H9 (cell line): ENCODE data around the gene SETBP1. TPM values are rescaled to one million over a fixed set of nuclear protein-coding genes. Genes with fewer than 3 reads are reported as not detected.

Experiments used
- DNase-seq: peaks from one replicate; pipeline ENCODE4 v3.0.0-alpha.2; 2017
- H2AFZ ChIP-seq: one replicate; pipeline ENCODE4 v1.6.1; 2013; ENCODE audit warnings: mild to moderate bottlenecking, low read length, control low read depth, moderate library complexity
- H2AK5ac ChIP-seq: 2 replicates; pipeline ENCODE4 v1.6.1; 2013; ENCODE audit warnings: low read length, control low read depth, mixed read lengths; ENCODE audit not compliant: insufficient read length
- H2BK120ac ChIP-seq: one replicate; pipeline ENCODE4 v1.6.1; 2013; ENCODE audit warnings: low read depth, mild to moderate bottlenecking, low read length, control low read depth, inconsistent platforms; ENCODE audit not compliant: poor library complexity, severe bottlenecking
- H2BK12ac ChIP-seq: 2 replicates; pipeline ENCODE4 v1.6.1; 2013; ENCODE audit warnings: low read length, control low read depth, mixed read lengths, low read depth; ENCODE audit not compliant: insufficient read length
- H2BK15ac ChIP-seq: 2 replicates; pipeline ENCODE4 v1.6.1; 2013; ENCODE audit warnings: low read depth, low read length, control low read depth
- H2BK20ac ChIP-seq: one replicate; pipeline ENCODE4 v1.6.1; 2013; ENCODE audit warnings: low read depth, mild to moderate bottlenecking, low read length, control low read depth, inconsistent platforms; ENCODE audit not compliant: poor library complexity, severe bottlenecking
- H2BK5ac ChIP-seq: 2 replicates; pipeline ENCODE4 v1.6.1; 2013; ENCODE audit warnings: low read length, control low read depth, mixed read lengths; ENCODE audit not compliant: insufficient read length
- H3K14ac ChIP-seq: 2 replicates; pipeline ENCODE4 v1.6.1; 2013; ENCODE audit warnings: low read length, control low read depth; ENCODE audit not compliant: insufficient read depth
- H3K18ac ChIP-seq: 2 replicates; pipeline ENCODE4 v1.6.1; 2013; ENCODE audit warnings: low read depth, mild to moderate bottlenecking, mixed read lengths, low read length, control low read depth; ENCODE audit not compliant: insufficient read length
- H3K23ac ChIP-seq: 2 replicates; pipeline ENCODE4 v1.6.1; 2013; ENCODE audit warnings: low read length, control low read depth, mixed read lengths, low read depth; ENCODE audit not compliant: insufficient read length
- H3K23me2 ChIP-seq: 2 replicates; pipeline ENCODE4 v1.6.1; 2013; ENCODE audit warnings: low read depth, mild to moderate bottlenecking, mixed read lengths, low read length, control low read depth; ENCODE audit not compliant: insufficient read length, poor library complexity, severe bottlenecking
- H3K27ac ChIP-seq: 2 replicates; pipeline ENCODE4 v1.5.1; 2013; ENCODE audit warnings: low read length, control low read depth, mixed read lengths, low read depth; ENCODE audit not compliant: insufficient read length
- H3K27me3 ChIP-seq: 2 replicates; pipeline ENCODE4 v1.6.1; 2013; ENCODE audit warnings: low read length, control low read depth, inconsistent platforms; ENCODE audit not compliant: insufficient read depth
- H3K4ac ChIP-seq: 2 replicates; pipeline ENCODE4 v1.6.1; 2013; ENCODE audit warnings: low read depth, mild to moderate bottlenecking, control low read depth, inconsistent platforms, low read length, moderate library complexity
- H3K4me1 ChIP-seq: 2 replicates; pipeline ENCODE4 v1.6.1; 2013; ENCODE audit warnings: low read length, control low read depth, inconsistent platforms; ENCODE audit not compliant: insufficient read depth
- H3K4me2 ChIP-seq: 2 replicates; pipeline ENCODE4 v1.6.1; 2013; ENCODE audit warnings: low read length, control low read depth, mixed read lengths; ENCODE audit not compliant: insufficient read length, insufficient read depth
- H3K56ac ChIP-seq: 2 replicates; pipeline ENCODE4 v1.6.1; 2013; ENCODE audit warnings: low read depth, mild to moderate bottlenecking, mixed read lengths, low read length, control low read depth; ENCODE audit not compliant: insufficient read length
- H3K79me1 ChIP-seq: 2 replicates; pipeline ENCODE4 v1.6.1; 2013; ENCODE audit warnings: low read depth, mild to moderate bottlenecking, moderate library complexity, low read length, control low read depth, inconsistent platforms; ENCODE audit not compliant: insufficient read depth, poor library complexity, severe bottlenecking
- H3K79me2 ChIP-seq: 2 replicates; pipeline ENCODE4 v1.6.1; 2013; ENCODE audit warnings: low read length, control low read depth, inconsistent platforms; ENCODE audit not compliant: insufficient read depth
- H3K9ac ChIP-seq: 2 replicates; pipeline ENCODE4 v1.6.1; 2013; ENCODE audit warnings: low read length, control low read depth, mixed read lengths; ENCODE audit not compliant: insufficient read length; ENCODE audit errors: extremely low read depth
- H3K9me3 ChIP-seq: one replicate; pipeline ENCODE4 v1.6.1; 2013; ENCODE audit warnings: low read depth, low read length, inconsistent platforms; ENCODE audit not compliant: control insufficient read depth
- H3T11ph ChIP-seq: one replicate; pipeline ENCODE4 v1.6.1; 2013; ENCODE audit warnings: mild to moderate bottlenecking, low read length, control low read depth, inconsistent platforms
- H4K20me1 ChIP-seq: one replicate; pipeline ENCODE4 v1.6.1; 2013; ENCODE audit not compliant: control insufficient read depth, insufficient read length, insufficient read depth
- H4K5ac ChIP-seq: 2 replicates; pipeline ENCODE4 v1.6.1; 2013; ENCODE audit warnings: low read depth, mild to moderate bottlenecking, mixed read lengths, low read length, control low read depth; ENCODE audit not compliant: insufficient read length
- H4K8ac ChIP-seq: replicated peaks from 2 replicates; pipeline ENCODE4 v1.6.1; 2013; ENCODE audit warnings: low read length, control low read depth, mixed read lengths, low read depth; ENCODE audit not compliant: insufficient read length
- H4K91ac ChIP-seq: 2 replicates; pipeline ENCODE4 v1.6.1; 2013; ENCODE audit warnings: low read depth, mild to moderate bottlenecking, moderate library complexity, mixed read lengths, low read length, control low read depth; ENCODE audit not compliant: insufficient read length
- H3K27ac Mint-ChIP-seq, 3 experiments: 2 replicates in 2 of 3; 3 replicates in 1 of 3; pipeline ENCODE4 v1.8.0; 2020 to 2021; ENCODE audit warnings: mixed read lengths in 3 of 3, mild to moderate bottlenecking in 1 of 3, moderate library complexity in 1 of 3
- H3K27me3 Mint-ChIP-seq: 2 replicates; pipeline ENCODE4 v1.8.0; 2021; ENCODE audit warnings: low read depth, mild to moderate bottlenecking, moderate library complexity, mixed read lengths
- H3K36me3 Mint-ChIP-seq, 3 experiments: 2 replicates in 2 of 3; 3 replicates in 1 of 3; pipeline ENCODE4 v1.8.0; 2020 to 2021; ENCODE audit warnings: low read depth in 3 of 3, mixed read lengths in 3 of 3; ENCODE audit not compliant: insufficient read depth in 1 of 3
- H3K4me1 Mint-ChIP-seq, 2 experiments: 2 replicates each; pipeline ENCODE4 v1.8.0; 2020; ENCODE audit warnings: mixed read lengths in 2 of 2
- H3K4me3 Mint-ChIP-seq, 2 experiments: 2 replicates in 1 of 2; 3 replicates in 1 of 2; pipeline ENCODE4 v1.8.0; 2020 to 2021; ENCODE audit warnings: mild to moderate bottlenecking in 2 of 2, mixed read lengths in 2 of 2, moderate library complexity in 1 of 2
- H3K9me3 Mint-ChIP-seq, 2 experiments: 2 replicates in 1 of 2; 3 replicates in 1 of 2; pipeline ENCODE4 v1.8.0; 2020; ENCODE audit warnings: mild to moderate bottlenecking in 2 of 2, mixed read lengths in 2 of 2, moderate library complexity in 1 of 2
- CTCF ChIP-seq: fragments of 200-600 bp; sonication (generic); conservative IDR thresholded peaks from 3 replicates; pipeline ENCODE4 v1.8.0; 2021; ENCODE audit warnings: antibody characterized with exemption, mild to moderate bottlenecking
- WGBS: extraction: QIAGEN DNeasy Blood & Tissue Kit; methylation state at CpG from one replicate; pipeline ENCODE4 v1.1.7; 2013; ENCODE audit warnings: missing lambda C conversion rate, low lambda C conversion rate, mixed read lengths; ENCODE audit not compliant: insufficient read length; ENCODE audit errors: extremely low coverage; 5-methylcytosine and 5-hydroxymethylcytosine counted together
- total RNA-seq: library from RNA; stranded (reverse); gene quantifications from 2 replicates; pipeline ENCODE4 v1.2.1, GENCODE V29; 2021

SETBP1 gene
- total RNA-seq, 1 experiment from 2014 or later = 4.6 TPM

GRCh38 chr18:44876755-44877154, 196.1 kb downstream of the SETBP1 start:
- Mint-ChIP-seq H3K27ac (no peak overlapping the region), H3K27me3 (no peaks in the 10 kb centered on the region; the same call in none of the 2 replicates), H3K9me3 (peaks cover 6 to 8% of the 10 kb centered on the region in 2 experiments; a peak in 4 of 5 replicates), H3K4me1 (peaks cover 7 to 8% of the 10 kb centered on the region in 2 experiments), H3K4me3 (no peak overlapping the region), H3K36me3 (peaks cover 5 to 15% (median 6%) of the 10 kb centered on the region in 3 experiments)
- Histone ChIP-seq H3K9me3 (no peaks in the 10 kb centered on the region), H3K27me3 (no peaks in the 10 kb centered on the region), H3K4ac (no peak overlapping the region), H3K14ac (no peak overlapping the region), H2BK120ac (no peak overlapping the region), H3K4me1 (peaks cover 6% of the 10 kb centered on the region; the same call in 1 of the 2 replicates), H3K23me2 (no peaks in the 10 kb centered on the region), H3K79me2 (no peaks in the 10 kb centered on the region), H4K8ac (no peak overlapping the region), H2BK5ac (no peak overlapping the region), H3K79me1 (no peaks in the 10 kb centered on the region), H2AK5ac (no peak overlapping the region), H4K91ac (no peak overlapping the region), H3K9ac (no peak overlapping the region), H3K27ac (no peak overlapping the region), H4K20me1 (no peaks in the 10 kb centered on the region), H3T11ph (no peak overlapping the region), H3K18ac (no peak overlapping the region), H2BK12ac (no peak overlapping the region), H3K23ac (no peak overlapping the region), H3K4me2 (no peak overlapping the region), H2BK20ac (no peak overlapping the region), H3K56ac (no peak overlapping the region), H2AFZ (no peak overlapping the region), H4K5ac (no peak overlapping the region), H2BK15ac (no peak overlapping the region)
- WGBS = no CpG with 5 or more reads among the region's 3 CpGs
- no peak for DNase-seq
- no peak for TF ChIP-seq CTCF
